Upper lobe of left lung (tissue), 6 donors: ENCODE data around the gene RHOG. TPM values are rescaled to one million over a fixed set of nuclear protein-coding genes. Genes with fewer than 3 reads are reported as not detected.

ENCODE experiments used
- ATAC-seq, 2 donors: fragments of 200-7000 bp; cut with Tn5 transposase; one replicate each; pipeline ENCODE4 v1.9.1; 2022; ENCODE audit warnings: mild to moderate bottlenecking in 2 of 2, moderate library complexity in 2 of 2; ENCODE audit not compliant: low FRiP score in 2 of 2
- DNase-seq, 2 donors: peaks; one replicate each; pipeline ENCODE4 v3.0.0-alpha.2; 2019 to 2020
- H3K27ac ChIP-seq, 4 donors: fragments of 200-600 bp; sonication (generic); one replicate each; pipeline ENCODE4 v1.5.1; 2016 to 2019
- H3K27me3 ChIP-seq, 4 donors: fragments of 200-600 bp; sonication (generic); one replicate each; pipeline ENCODE4 v1.5.1; 2017 to 2019
- H3K36me3 ChIP-seq, 4 donors: fragments of 200-600 bp; sonication (generic); one replicate each; pipeline ENCODE4 v1.5.1; 2016 to 2019
- H3K4me1 ChIP-seq, 4 donors: fragments of 200-600 bp; sonication (generic); one replicate each; pipeline ENCODE4 v1.5.1; 2018 to 2019
- H3K4me3 ChIP-seq, 4 donors: fragments of 200-600 bp; sonication (generic); one replicate each; pipeline ENCODE4 v1.5.1; 2017 to 2019; ENCODE audit warnings: mild to moderate bottlenecking in 2 of 4, moderate library complexity in 1 of 4
- H3K9me3 ChIP-seq, 4 donors: fragments of 200-600 bp; sonication (generic); one replicate each; pipeline ENCODE4 v1.5.1; 2018 to 2019
- EP300 ChIP-seq, 4 donors: sonication (generic); formaldehyde crosslinking; IDR thresholded peaks; one replicate each; pipeline ENCODE4 v1.5.1; 2017; ENCODE audit warnings: antibody characterized with exemption in 4 of 4, control low read depth in 2 of 4
- POLR2A ChIP-seq, 4 donors: fragments of 450-650 bp; IDR thresholded peaks; one replicate each; pipeline ENCODE4 v1.5.1; 2016 to 2017; ENCODE audit warnings: antibody characterized with exemption in 4 of 4, mild to moderate bottlenecking in 2 of 4
- POLR2AphosphoS5 ChIP-seq, 2 donors: sonication (generic); formaldehyde crosslinking; IDR thresholded peaks; one replicate each; pipeline ENCODE4 v1.5.1; 2017; ENCODE audit warnings: antibody characterized with exemption in 2 of 2
- whole genome bisulfite sequencing, 2 donors: methylation state at CpG; one replicate each; pipeline ENCODE4 v1.1.5; 2017 to 2018; 5-methylcytosine and 5-hydroxymethylcytosine counted together
- total RNA-seq, 6 donors: library from RNA; depleted of rRNA in 4 of 6; stranded (reverse); fragments of >200 nt in 4 of 6; gene quantifications; one replicate each; pipeline versions ENCODE4 v1.1.0 to v1.2.1, GENCODE V29; 2016 to 2021
- TF ChIP-seq, protein P1 (sequence below), 6 experiments: fragments of 450-650 bp in 4 of 6; fragments of 200-600 bp in 2 of 6; sonication (generic) in 2 of 6; IDR thresholded peaks; one replicate each; pipeline ENCODE4 v1.5.1; 2016 to 2019; ENCODE audit warnings: antibody characterized with exemption in 6 of 6
- donor health status: DM: no; HTN: no; CAD: no; lungs with moderate emphysema.
- donor health status: DM: no; HTN: yes; CAD: no; lungs with severe emphysema.

Gene RHOG
- total RNA-seq, 6 donors from 2014 or later: 67.0 to 137 (median 85.1) TPM

GRCh38 chr11:3810951-3811350 is 29.8 kb downstream of the RHOG start:
- Histone ChIP-seq H3K4me1 (peaks cover 3 to 26% (median 12%) of the 10 kb centered on the region in 4 donors), H3K27me3 (no peaks in the 10 kb centered on the region)

DNA sequence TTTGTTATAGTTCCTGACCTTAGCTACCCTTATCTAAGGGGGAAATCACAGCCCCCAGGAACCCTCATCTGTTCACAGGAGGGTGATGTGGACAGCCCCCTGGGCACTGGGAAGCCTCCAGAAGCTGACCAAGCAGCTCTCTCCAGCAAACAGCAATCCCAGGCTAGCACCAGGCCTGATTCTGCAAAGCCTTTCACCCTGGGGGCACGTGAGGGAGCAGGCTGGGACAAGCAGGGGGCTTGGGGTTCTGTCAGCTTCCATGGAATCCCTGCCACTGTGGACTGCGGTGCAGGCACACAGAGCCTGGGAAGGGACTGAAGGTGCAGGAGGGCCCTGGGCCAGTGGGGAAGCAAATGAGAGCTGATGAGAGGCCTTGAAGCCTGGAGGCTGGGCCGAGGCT is 30.3 kb downstream of the RHOG start:
- peaks cover 3 to 20% (median 12%) of the 10 kb centered on the region in 4 donors for H3K4me1 ChIP-seq
- H3K9me3 ChIP-seq: no peaks in the 10 kb centered on the region
- H3K27me3 ChIP-seq: no peaks in the 10 kb centered on the region
- no peaks in the 10 kb centered on the region for H3K36me3 ChIP-seq
- H3K4me3 ChIP-seq: no peak overlapping the region
- ATAC-seq: no peak
- TF ChIP-seq POLR2AphosphoS5 (IDR thresholded peaks at IDR 0.05) (no peak), POLR2A (IDR thresholded peaks at IDR 0.05) (no peak), EP300 (IDR thresholded peaks at IDR 0.05) (no peak)
- no peak for DNase-seq
- H3K27ac ChIP-seq: no peak overlapping the region
- WGBS, 2 donors: 88 to 89% methylated on average over 1 to 3 of the region's 3 CpGs

More at GRCh38 chr11:3810951-3811350, 29.8 kb downstream of the RHOG start:
- Histone ChIP-seq H3K4me3 (no peak overlapping the region), H3K36me3 (no peaks in the 10 kb centered on the region), H3K27ac (no peak overlapping the region), H3K9me3 (no peaks in the 10 kb centered on the region)
- 91 to 100% methylated on average over 3 to 4 of the region's 4 CpGs for WGBS, 2 donors
- DNase-seq (no peak), ATAC-seq (no peak)
- no peak for TF ChIP-seq POLR2A (IDR thresholded peaks at IDR 0.05)
- no peak for TF ChIP-seq EP300 (IDR thresholded peaks at IDR 0.05)
- TF ChIP-seq, protein P1, sequence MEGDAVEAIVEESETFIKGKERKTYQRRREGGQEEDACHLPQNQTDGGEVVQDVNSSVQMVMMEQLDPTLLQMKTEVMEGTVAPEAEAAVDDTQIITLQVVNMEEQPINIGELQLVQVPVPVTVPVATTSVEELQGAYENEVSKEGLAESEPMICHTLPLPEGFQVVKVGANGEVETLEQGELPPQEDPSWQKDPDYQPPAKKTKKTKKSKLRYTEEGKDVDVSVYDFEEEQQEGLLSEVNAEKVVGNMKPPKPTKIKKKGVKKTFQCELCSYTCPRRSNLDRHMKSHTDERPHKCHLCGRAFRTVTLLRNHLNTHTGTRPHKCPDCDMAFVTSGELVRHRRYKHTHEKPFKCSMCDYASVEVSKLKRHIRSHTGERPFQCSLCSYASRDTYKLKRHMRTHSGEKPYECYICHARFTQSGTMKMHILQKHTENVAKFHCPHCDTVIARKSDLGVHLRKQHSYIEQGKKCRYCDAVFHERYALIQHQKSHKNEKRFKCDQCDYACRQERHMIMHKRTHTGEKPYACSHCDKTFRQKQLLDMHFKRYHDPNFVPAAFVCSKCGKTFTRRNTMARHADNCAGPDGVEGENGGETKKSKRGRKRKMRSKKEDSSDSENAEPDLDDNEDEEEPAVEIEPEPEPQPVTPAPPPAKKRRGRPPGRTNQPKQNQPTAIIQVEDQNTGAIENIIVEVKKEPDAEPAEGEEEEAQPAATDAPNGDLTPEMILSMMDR (IDR thresholded peaks at IDR 0.05): no peak

DNA sequence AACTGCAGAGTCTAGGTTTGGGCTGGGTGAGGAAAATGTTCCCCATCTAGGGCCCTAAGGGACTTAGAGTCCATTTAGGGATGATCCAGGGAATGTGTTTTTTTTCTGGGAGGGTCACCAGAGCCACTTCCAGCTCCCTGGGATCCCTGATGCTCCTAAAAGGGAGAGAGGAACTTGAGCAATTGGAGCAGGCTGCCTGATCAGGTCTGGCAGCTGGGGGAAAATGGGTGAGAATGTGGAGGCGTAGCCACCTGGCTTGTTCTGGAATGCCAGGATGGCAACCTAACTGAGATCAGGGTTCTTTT is 31.2 kb downstream of the RHOG start:
- H3K36me3 ChIP-seq: no peaks in the 10 kb centered on the region
- no peaks in the 10 kb centered on the region for H3K27me3 ChIP-seq
- H3K4me3 ChIP-seq: no peak overlapping the region
- no peak overlapping the region for H3K27ac ChIP-seq
- DNase-seq (no peak), ATAC-seq (no peak)
- no peaks in the 10 kb centered on the region for H3K9me3 ChIP-seq
- no peak for TF ChIP-seq POLR2A (IDR thresholded peaks at IDR 0.05)
- H3K4me1 ChIP-seq: peaks cover 3 to 19% (median 12%) of the 10 kb centered on the region in 4 donors
- 90 to 100% methylated on average over 1 of the region's 1 CpG for WGBS, 2 donors

- peaks cover 3 to 19% (median 12%) of the 10 kb centered on the region in 4 donors for H3K4me1 ChIP-seq
- H3K9me3 ChIP-seq: no peaks in the 10 kb centered on the region
- TF ChIP-seq POLR2AphosphoS5 (IDR thresholded peaks at IDR 0.05): no peak
- TF ChIP-seq, protein P1 (IDR thresholded peaks at IDR 0.05): peak; percentile 37 to 65 (median 50)
- H3K4me3 ChIP-seq: peak overlapping the region; percentile 37 to 93 (median 73)
- H3K27ac ChIP-seq: peak overlapping the region; percentile 65 to 89 (median 79)
- 23 to 31% methylated on average over 5 of the region's 5 CpGs for WGBS, 2 donors
- DNase-seq (peak in 1 of 2 donors; percentile 66), ATAC-seq (peak; percentile 64 to 89)
- H3K27me3 ChIP-seq: no peaks in the 10 kb centered on the region
- no peaks in the 10 kb centered on the region for H3K36me3 ChIP-seq
Observed at GRCh38 chr11:3808861-3809623, 31.7 kb downstream of the RHOG start.

- ATAC-seq (peak; percentile 88 to 94), DNase-seq (peak; percentile 82 to 96)
- peak within 1 kb of the TSS; percentile 65 to 89 (median 79) for H3K27ac ChIP-seq
- H3K4me1 ChIP-seq: peaks cover 3 to 19% (median 12%) of the 10 kb centered on the region in 4 donors
- no peaks in the 10 kb centered on the region for H3K36me3 ChIP-seq
- WGBS, 2 donors: 1 to 2% methylated on average over 15 to 50 of the region's 55 CpGs
- peak; percentile 18 to 22 for TF ChIP-seq POLR2AphosphoS5 (IDR thresholded peaks at IDR 0.05)
- no peak for TF ChIP-seq POLR2A (IDR thresholded peaks at IDR 0.05)
- TF ChIP-seq, protein P1 (IDR thresholded peaks at IDR 0.05): peak; percentile 69 to 74 (median 72)
- H3K9me3 ChIP-seq: no peaks in the 10 kb centered on the region
- H3K27me3 ChIP-seq: no peaks in the 10 kb centered on the region
- peak within 1 kb of the TSS; percentile 37 to 93 (median 73) for H3K4me3 ChIP-seq
Observed at GRCh38 chr11:3807909-3808860, 32.6 kb downstream of the RHOG start, which contains the start of gene PGAP2. TSS of gene PGAP2 (plus strand) at chr11:3808560. CDS start at chr11:3811260, 2,700 bp downstream.
